ENCODE data around the gene SLA2.

DNA sequence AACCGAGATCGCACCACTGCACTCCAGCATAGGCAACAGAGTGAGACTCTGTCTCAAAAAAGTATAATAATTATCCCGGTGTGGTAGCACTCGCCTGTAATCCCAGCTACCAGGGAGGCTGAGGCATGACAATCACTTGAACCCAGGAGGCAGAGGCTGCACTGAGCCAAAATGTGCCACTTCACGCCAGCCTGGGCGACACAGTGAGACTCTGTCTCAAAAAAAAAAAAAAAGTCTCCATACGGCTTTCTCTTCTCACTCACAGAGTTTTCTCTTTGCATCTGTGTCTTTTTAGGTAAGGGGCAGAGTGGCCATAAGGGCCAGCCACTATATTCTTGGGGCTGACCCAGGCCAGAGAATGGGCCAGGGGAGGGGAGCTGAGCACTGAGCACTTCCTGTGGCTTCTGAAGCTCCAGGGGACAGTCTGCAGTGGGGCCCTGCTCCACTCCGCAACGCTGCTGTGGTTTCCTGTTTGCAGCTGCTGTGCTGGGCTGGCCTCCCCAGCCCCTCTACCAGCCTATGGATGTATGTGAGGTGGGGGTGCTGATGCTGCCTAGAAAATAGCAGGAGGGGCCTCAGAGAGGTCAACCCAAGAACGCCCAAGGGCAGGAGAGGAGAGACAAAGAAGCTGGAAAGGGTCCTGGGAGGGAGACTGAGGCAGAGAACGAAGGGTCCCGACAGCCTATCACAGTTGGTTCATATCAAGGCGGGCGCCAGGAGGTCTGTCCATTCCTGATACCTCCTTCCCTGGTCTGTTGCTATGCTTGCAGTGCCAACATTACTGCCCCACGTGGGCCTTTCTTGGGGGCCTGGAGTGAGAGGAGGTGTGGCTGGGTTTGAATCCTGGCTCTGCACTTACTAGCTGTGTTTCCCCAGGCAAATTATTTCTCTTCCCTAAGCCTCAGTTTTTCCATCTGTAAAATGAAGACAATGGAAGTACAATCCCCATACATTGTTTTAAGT lies 16.0 kb downstream of the SLA2 start:
- TF ChIP-seq, protein P1, sequence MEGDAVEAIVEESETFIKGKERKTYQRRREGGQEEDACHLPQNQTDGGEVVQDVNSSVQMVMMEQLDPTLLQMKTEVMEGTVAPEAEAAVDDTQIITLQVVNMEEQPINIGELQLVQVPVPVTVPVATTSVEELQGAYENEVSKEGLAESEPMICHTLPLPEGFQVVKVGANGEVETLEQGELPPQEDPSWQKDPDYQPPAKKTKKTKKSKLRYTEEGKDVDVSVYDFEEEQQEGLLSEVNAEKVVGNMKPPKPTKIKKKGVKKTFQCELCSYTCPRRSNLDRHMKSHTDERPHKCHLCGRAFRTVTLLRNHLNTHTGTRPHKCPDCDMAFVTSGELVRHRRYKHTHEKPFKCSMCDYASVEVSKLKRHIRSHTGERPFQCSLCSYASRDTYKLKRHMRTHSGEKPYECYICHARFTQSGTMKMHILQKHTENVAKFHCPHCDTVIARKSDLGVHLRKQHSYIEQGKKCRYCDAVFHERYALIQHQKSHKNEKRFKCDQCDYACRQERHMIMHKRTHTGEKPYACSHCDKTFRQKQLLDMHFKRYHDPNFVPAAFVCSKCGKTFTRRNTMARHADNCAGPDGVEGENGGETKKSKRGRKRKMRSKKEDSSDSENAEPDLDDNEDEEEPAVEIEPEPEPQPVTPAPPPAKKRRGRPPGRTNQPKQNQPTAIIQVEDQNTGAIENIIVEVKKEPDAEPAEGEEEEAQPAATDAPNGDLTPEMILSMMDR (IDR thresholded peaks at IDR 0.05) = no peak
- TF ChIP-seq POLR2A (IDR thresholded peaks at IDR 0.05) = no peak

All from adrenal gland (tissue), 5 donors.